Stimulated activated CD4-positive, alpha-beta T cell treated with anti-CD3 and anti-CD28 coated beads, TNF-alpha, amount 100 ng/mL, for 1 hour (primary cell): Measurements from ENCODE around the gene COA7.

Source experiments
- DNase-seq, 3 donors: peaks; one replicate each; pipeline ENCODE4 v3.0.0-alpha.2; 2020; ENCODE audit warnings: low read depth in 3 of 3, low spot score in 1 of 3

COA7 gene

GRCh38 chr1:52670604-52671003, 27.5 kb downstream of the COA7 start:
- no peak for DNase-seq

GRCh38 chr1:52669696-52670095, 28.5 kb downstream of the COA7 start:
- DNase-seq: no peak

- no peak for DNase-seq
Measured at GRCh38 chr1:52668711-52669110, 29.4 kb downstream of the COA7 start.

- DNase-seq: no peak
Measured at GRCh38 chr1:52667984-52668383, 30.2 kb downstream of the COA7 start.

GRCh38 chr1:52667290-52667689, 30.9 kb downstream of the COA7 start:
- DNase-seq: no peak

GRCh38 chr1:52665006-52665941, 32.9 kb downstream of the COA7 start:
- no peak for DNase-seq

GRCh38 chr1:52663716-52664115, 34.4 kb downstream of the COA7 start:
- no peak for DNase-seq

GRCh38 chr1:52662645-52663313, 35.4 kb downstream of the COA7 start:
- no peak for DNase-seq

- no peak for DNase-seq
Measured at GRCh38 chr1:52660807-52661206, 37.3 kb downstream of the COA7 start.

GRCh38 chr1:52659851-52660596, 38.1 kb downstream of the COA7 start:
- no peak for DNase-seq

- DNase-seq: no peak
Measured at GRCh38 chr1:52659356-52659755, 38.8 kb downstream of the COA7 start.

- no peak for DNase-seq
Measured at GRCh38 chr1:52658795-52659194, 39.4 kb downstream of the COA7 start.

- no peak for DNase-seq
Measured at GRCh38 chr1:52657702-52658101, 40.4 kb downstream of the COA7 start.

GRCh38 chr1:52654063-52654462, 44.1 kb downstream of the COA7 start:
- DNase-seq: no peak

GRCh38 chr1:52653207-52653849, 44.8 kb downstream of the COA7 start:
- no peak for DNase-seq

GRCh38 chr1:52651904-52652303, 46.2 kb downstream of the COA7 start:
- DNase-seq: no peak

- DNase-seq: no peak
Measured at GRCh38 chr1:52645261-52645660, 52.9 kb downstream of the COA7 start.

- no peak for DNase-seq
Measured at GRCh38 chr1:52641307-52641706, 56.8 kb downstream of the COA7 start.

- no peak for DNase-seq
Measured at GRCh38 chr1:52640697-52641096, 57.5 kb downstream of the COA7 start.

GRCh38 chr1:52637946-52638345, 60.2 kb downstream of the COA7 start:
- no peak for DNase-seq
